ENCODE data around the gene STAT1.
A peak's percentile ranks its signal among the peaks of the same experiment; 100 is the strongest.

Gene STAT1

GRCh38 chr2:190979906-190980629, 33.9 kb downstream of the STAT1 start (continued):
- 0 out of 2 replicates have a peak, but pooled peaks have one; percentile 40 for TF ChIP-seq BCL11A (tag by site-specific recombination; IDR thresholded peaks at IDR 0.05; ENCODE audit: low read depth)
- no peak for TF ChIP-seq ZNF785 (tag by site-specific recombination; IDR thresholded peaks at IDR 0.05)
- no peak for TF ChIP-seq ZNF433 (tag by site-specific recombination; IDR thresholded peaks at IDR 0.05; ENCODE audit: low read depth)
- no peak for TF ChIP-seq ZNF704 (tag by site-specific recombination; IDR thresholded peaks at IDR 0.05)
- no peak for TF ChIP-seq PRDM6 (tag by site-specific recombination; IDR thresholded peaks at IDR 0.05)
- no peak for TF ChIP-seq ZNF157 (tag by site-specific recombination; IDR thresholded peaks at IDR 0.05)
- TF ChIP-seq ZBTB11 (tag by site-specific recombination; conservative IDR thresholded peaks at IDR 0.05; ENCODE audit: low read depth) = 0 out of 2 replicates have a peak, but pooled peaks have one; percentile 19
- TF ChIP-seq ZNF366 (tag by site-specific recombination; conservative IDR thresholded peaks at IDR 0.05) = peak; percentile 86
- no peak for TF ChIP-seq GLI4 (tag by site-specific recombination; IDR thresholded peaks at IDR 0.05)
- TF ChIP-seq ZNF302 (tag by site-specific recombination; IDR thresholded peaks at IDR 0.05; ENCODE audit: low read depth) = no peak
- TF ChIP-seq ZBTB48 (tag by site-specific recombination; IDR thresholded peaks at IDR 0.05) = 0 out of 2 replicates have a peak, but pooled peaks have one; percentile 36
- TF ChIP-seq GFI1B (tag by site-specific recombination; IDR thresholded peaks at IDR 0.05) = peak; percentile 72; the same call in 1 of the 2 replicates
- peak; percentile 70 for TF ChIP-seq SP7 (tag by site-specific recombination; IDR thresholded peaks at IDR 0.05)
- TF ChIP-seq TRIM28 (IDR thresholded peaks at IDR 0.05; ENCODE audit: borderline replicate concordance, low read length) = peak; percentile 93
- TF ChIP-seq ZBTB44 (tag by site-specific recombination; IDR thresholded peaks at IDR 0.05) = no peak
- no peak for TF ChIP-seq CTCF (tag by site-specific recombination; IDR thresholded peaks at IDR 0.05)
- TF ChIP-seq ZNF133 (tag by site-specific recombination; IDR thresholded peaks at IDR 0.05) = no peak
- no peak for TF ChIP-seq ZNF350 (tag by site-specific recombination; IDR thresholded peaks at IDR 0.05)
- peak; percentile 91 for TF ChIP-seq OSR2 (tag by site-specific recombination; IDR thresholded peaks at IDR 0.05)
- no peak for TF ChIP-seq ZNF707 (tag by site-specific recombination; IDR thresholded peaks at IDR 0.05)
- TF ChIP-seq ZSCAN5A (tag by site-specific recombination; IDR thresholded peaks at IDR 0.05) = no peak
- TF ChIP-seq ZBTB10 (tag by site-specific recombination; IDR thresholded peaks at IDR 0.05) = no peak
- no peak for TF ChIP-seq ZNF677 (tag by site-specific recombination; IDR thresholded peaks at IDR 0.05)
- TF ChIP-seq ZNF473 (tag by site-specific recombination; IDR thresholded peaks at IDR 0.05) = no peak
- TF ChIP-seq GLIS1 (tag by site-specific recombination; IDR thresholded peaks at IDR 0.05) = peak; percentile 99
- no peak for TF ChIP-seq ZBTB1 (tag by site-specific recombination; IDR thresholded peaks at IDR 0.05)

Measured in HEK293 (cell line).